HepG2 (cell line): ENCODE measurements around the gene PFKL. TPM values are rescaled to one million over a fixed set of nuclear protein-coding genes. Genes with fewer than 3 reads are reported as not detected.

Experiments used
- ATAC-seq: fragments of 200-7000 bp; cut with Tn5 transposase; 3 replicates; pipeline ENCODE4 v1.9.1; 2020; ENCODE audit warnings: mild to moderate bottlenecking, moderate library complexity
- BruUV-seq: library from RNA; stranded (reverse); fragments of 400-500 nt; replicated peaks from 2 replicates; lab custom pipeline; 2021; lab: Mats Ljungman, UMichigan
- CTCF ChIA-PET: fragments of 300-600 bp; formaldehyde crosslinking; extraction: SDS; loops from one replicate; lab custom pipeline; 2021; ENCODE audit warnings: low total read pairs, inconsistent platforms, low intra/inter-chr PET ratio; lab: Yijun Ruan, JAX
- POLR2A ChIA-PET: fragments of 350-600 bp; sonication (Branson Sonifier 250); formaldehyde crosslinking; loops from one replicate; lab custom pipeline; 2020; ENCODE audit warnings: antibody characterized with exemption, inconsistent platforms; lab: Yijun Ruan, JAX
- DNase-seq: peaks from one replicate; pipeline ENCODE4 v3.0.0-alpha.2; 2015; ENCODE audit warnings: low spot score
- FAIRE-seq: peaks from 3 replicates; lab custom pipeline; 2011; peaks lifted over from hg19 to GRCh38; lab: Jason Lieb, UNC
- H2AFZ ChIP-seq: one replicate; pipeline ENCODE4 v1.6.1; 2011; ENCODE audit warnings: low read length, inconsistent platforms
- H3K27ac ChIP-seq: fragments of 300-600 bp; 3 replicates; pipeline ENCODE4 v1.8.0; 2011; ENCODE audit warnings: mixed run types, mild to moderate bottlenecking, mixed read lengths, low read length, inconsistent platforms; ENCODE audit not compliant: insufficient read depth; ENCODE audit errors: extremely low read length
- H3K27me3 ChIP-seq, 2 experiments: fragments of 200-600 bp in 1 of 2; 2 replicates in 1 of 2; 3 replicates in 1 of 2; pipeline versions ENCODE4 v1.6.0 to v1.8.0; 2011; ENCODE audit warnings: low read length in 2 of 2, mild to moderate bottlenecking in 2 of 2, moderate library complexity in 2 of 2, inconsistent platforms in 1 of 2; ENCODE audit not compliant: insufficient read depth in 2 of 2, control insufficient read depth in 1 of 2
- H3K36me3 ChIP-seq, 2 experiments: fragments of 200-600 bp in 1 of 2; replicated peaks in 1 of 2; 2 replicates in 1 of 2; 3 replicates in 1 of 2; pipeline versions ENCODE4 v1.5.1 to v1.8.0; 2011; ENCODE audit warnings: low read length in 2 of 2, inconsistent platforms in 1 of 2; ENCODE audit not compliant: insufficient read depth in 2 of 2, control insufficient read depth in 1 of 2
- H3K4me1 ChIP-seq: 2 replicates; pipeline ENCODE4 v1.5.1; 2012; ENCODE audit warnings: low read length, inconsistent platforms; ENCODE audit not compliant: insufficient read depth
- H3K4me2 ChIP-seq: 2 replicates; pipeline ENCODE4 v1.6.0; 2011; ENCODE audit warnings: low read depth, low read length, inconsistent platforms
- H3K4me3 ChIP-seq, 3 experiments: fragments of 200-600 bp in 1 of 3; sonication (generic), shearing (Covaris generic) in 1 of 3; replicated peaks in 1 of 3; 2 replicates each; pipeline ENCODE4 v1.5.1; 2011 to 2016; ENCODE audit warnings: low read length in 3 of 3, inconsistent platforms in 2 of 3, low read depth in 2 of 3, mild to moderate bottlenecking in 2 of 3, control low read depth in 1 of 3, mixed read lengths in 1 of 3; ENCODE audit not compliant: insufficient read depth in 1 of 3
- H3K79me2 ChIP-seq: one replicate; pipeline ENCODE4 v1.6.1; 2011; ENCODE audit warnings: low read length, inconsistent platforms; ENCODE audit not compliant: insufficient read depth
- H3K9ac ChIP-seq: 2 replicates; pipeline ENCODE4 v1.6.0; 2011; ENCODE audit warnings: mild to moderate bottlenecking, low read depth, low read length, inconsistent platforms; ENCODE audit not compliant: insufficient read depth
- H3K9me3 ChIP-seq: 2 replicates; pipeline ENCODE4 v1.5.1; 2012; ENCODE audit warnings: mild to moderate bottlenecking, low read length
- H4K20me1 ChIP-seq: 2 replicates; pipeline ENCODE4 v1.6.0; 2011; ENCODE audit warnings: inconsistent platforms, mild to moderate bottlenecking, low read length, moderate library complexity; ENCODE audit not compliant: insufficient read depth
- NCOA2 ChIP-seq: sonication (generic); formaldehyde crosslinking; IDR thresholded peaks from 2 replicates; pipeline ENCODE4 v1.8.0; 2022; ENCODE audit warnings: inconsistent platforms
- RFXAP ChIP-seq: sonication (generic); formaldehyde crosslinking; IDR thresholded peaks from 2 replicates; pipeline ENCODE4 v1.4.0; 2020; ENCODE audit warnings: missing genetic modification reagents, borderline replicate concordance
- WGBS: methylation state at CpG from one replicate; pipeline ENCODE4 v1.1.6; 2017; ENCODE audit warnings: low lambda C conversion rate; 5-methylcytosine and 5-hydroxymethylcytosine counted together
- in situ Hi-C: cut with HindIII; loops from 2 replicates; pipeline ENCODE4 v1.10.0; 2017; ENCODE audit warnings: low pct_unique_long_range_greater_than_20kb; ENCODE audit not compliant: extremely low pct_ligation_motif_present
- intact Hi-C: fragments of 100-400 bp; cut with micrococcal nuclease; formaldehyde crosslinking; loops from one replicate; pipeline ENCODE4 v1.10.0; 2022; ENCODE audit not compliant: unreplicated experiment
- polyA plus RNA-seq, 8 experiments: library from polyadenylated mRNA; depleted of rRNA in 3 of 8; stranded (reverse) in 7 of 8; unstranded in 1 of 8; fragments of >200 nt; fragmentation: Illumina TruSeq in 4 of 8; extraction: Trizol in 4 of 8; gene quantifications; 2 replicates each; pipeline versions ENCODE4 v1.2.1 to v1.2.3, GENCODE V29; 2011 to 2016; ENCODE audit warnings: low read depth in 4 of 8, missing spikeins in 1 of 8, mixed read lengths in 1 of 8; ENCODE audit not compliant: insufficient read depth in 1 of 8
- total RNA-seq, 5 experiments: library from RNA; depleted of rRNA; stranded (reverse); fragments of >200 nt; fragmentation: Illumina TruSeq; extraction: Trizol; gene quantifications; 2 replicates each; pipeline ENCODE4 v1.2.3, GENCODE V29; 2016; ENCODE audit warnings: low read depth in 1 of 5
- TF ChIP-seq, protein P1 (sequence below): sonication (generic); formaldehyde crosslinking; IDR thresholded peaks from 2 replicates; pipeline ENCODE4 v1.8.1; 2022; ENCODE audit warnings: low read depth, mild to moderate bottlenecking, missing genetic modification reagents
- TF ChIP-seq, protein P2 (sequence below): fragments of 450-650 bp; IDR thresholded peaks from 2 replicates; pipeline ENCODE4 v1.6.1; 2016

PFKL gene
- total and polyA plus RNA-seq, 2 of the 13 experiments (the other 11 are each of a cell fraction or from before 2014, with no cell fraction given) = 92.8 to 106 TPM

GRCh38 chr21:44356636-44357035 is 56.8 kb downstream of the PFKL start (continued):
- TF ChIP-seq, protein P1, sequence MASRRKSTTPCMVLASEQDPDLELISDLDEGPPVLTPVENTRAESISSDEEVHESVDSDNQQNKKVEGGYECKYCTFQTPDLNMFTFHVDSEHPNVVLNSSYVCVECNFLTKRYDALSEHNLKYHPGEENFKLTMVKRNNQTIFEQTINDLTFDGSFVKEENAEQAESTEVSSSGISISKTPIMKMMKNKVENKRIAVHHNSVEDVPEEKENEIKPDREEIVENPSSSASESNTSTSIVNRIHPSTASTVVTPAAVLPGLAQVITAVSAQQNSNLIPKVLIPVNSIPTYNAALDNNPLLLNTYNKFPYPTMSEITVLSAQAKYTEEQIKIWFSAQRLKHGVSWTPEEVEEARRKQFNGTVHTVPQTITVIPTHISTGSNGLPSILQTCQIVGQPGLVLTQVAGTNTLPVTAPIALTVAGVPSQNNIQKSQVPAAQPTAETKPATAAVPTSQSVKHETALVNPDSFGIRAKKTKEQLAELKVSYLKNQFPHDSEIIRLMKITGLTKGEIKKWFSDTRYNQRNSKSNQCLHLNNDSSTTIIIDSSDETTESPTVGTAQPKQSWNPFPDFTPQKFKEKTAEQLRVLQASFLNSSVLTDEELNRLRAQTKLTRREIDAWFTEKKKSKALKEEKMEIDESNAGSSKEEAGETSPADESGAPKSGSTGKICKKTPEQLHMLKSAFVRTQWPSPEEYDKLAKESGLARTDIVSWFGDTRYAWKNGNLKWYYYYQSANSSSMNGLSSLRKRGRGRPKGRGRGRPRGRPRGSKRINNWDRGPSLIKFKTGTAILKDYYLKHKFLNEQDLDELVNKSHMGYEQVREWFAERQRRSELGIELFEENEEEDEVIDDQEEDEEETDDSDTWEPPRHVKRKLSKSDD = no peak
- no peak for TF ChIP-seq NCOA2 (CRISPR knock-in tag)

GRCh38 chr21:44357064-44357837 is 57.4 kb downstream of the PFKL start:
- Histone ChIP-seq H3K27ac (no peak overlapping the region), H4K20me1 (no peaks in the 10 kb centered on the region), H3K79me2 (no peaks in the 10 kb centered on the region), H3K9ac (no peak overlapping the region), H3K4me2 (no peak overlapping the region), H3K4me1 (peaks cover 22% of the 10 kb centered on the region)
- ChIA-PET CTCF (no interaction called here), POLR2A (no interaction called here)
- FAIRE-seq = no peak
- 50% methylated on average over 7 of the region's 21 CpGs for WGBS
- TF ChIP-seq, protein P2, sequence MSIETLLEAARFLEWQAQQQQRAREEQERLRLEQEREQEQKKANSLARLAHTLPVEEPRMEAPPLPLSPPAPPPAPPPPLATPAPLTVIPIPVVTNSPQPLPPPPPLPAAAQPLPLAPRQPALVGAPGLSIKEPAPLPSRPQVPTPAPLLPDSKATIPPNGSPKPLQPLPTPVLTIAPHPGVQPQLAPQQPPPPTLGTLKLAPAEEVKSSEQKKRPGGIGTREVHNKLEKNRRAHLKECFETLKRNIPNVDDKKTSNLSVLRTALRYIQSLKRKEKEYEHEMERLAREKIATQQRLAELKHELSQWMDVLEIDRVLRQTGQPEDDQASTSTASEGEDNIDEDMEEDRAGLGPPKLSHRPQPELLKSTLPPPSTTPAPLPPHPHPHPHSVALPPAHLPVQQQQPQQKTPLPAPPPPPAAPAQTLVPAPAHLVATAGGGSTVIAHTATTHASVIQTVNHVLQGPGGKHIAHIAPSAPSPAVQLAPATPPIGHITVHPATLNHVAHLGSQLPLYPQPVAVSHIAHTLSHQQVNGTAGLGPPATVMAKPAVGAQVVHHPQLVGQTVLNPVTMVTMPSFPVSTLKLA = peak; percentile 68
- no peak for TF ChIP-seq RFXAP (CRISPR knock-in tag)
- TF ChIP-seq, all 625 proteins: peak for 1
- no TSS peak for BruUV-seq
- Histone ChIP-seq H3K9me3 (no peaks in the 10 kb centered on the region), H2AFZ (no peak overlapping the region), H3K36me3 (no peaks in the 10 kb centered on the region), H3K27me3 (peaks cover 6 to 17% of the 10 kb centered on the region in 2 experiments; a peak in 4 of 5 replicates), H3K4me3 (no peak overlapping the region)
- intact Hi-C loops = no loop called here
- DNase-seq (no peak), ATAC-seq (no peak)
- in situ Hi-C loops = no loop called here
